ENCODE measurements around the gene KLK2. TPM values are rescaled to one million over a fixed set of nuclear protein-coding genes. Genes with fewer than 3 reads are reported as not detected.

The KLK2 gene
- total RNA-seq, 4 donors from 2014 or later = not detected

DNA sequence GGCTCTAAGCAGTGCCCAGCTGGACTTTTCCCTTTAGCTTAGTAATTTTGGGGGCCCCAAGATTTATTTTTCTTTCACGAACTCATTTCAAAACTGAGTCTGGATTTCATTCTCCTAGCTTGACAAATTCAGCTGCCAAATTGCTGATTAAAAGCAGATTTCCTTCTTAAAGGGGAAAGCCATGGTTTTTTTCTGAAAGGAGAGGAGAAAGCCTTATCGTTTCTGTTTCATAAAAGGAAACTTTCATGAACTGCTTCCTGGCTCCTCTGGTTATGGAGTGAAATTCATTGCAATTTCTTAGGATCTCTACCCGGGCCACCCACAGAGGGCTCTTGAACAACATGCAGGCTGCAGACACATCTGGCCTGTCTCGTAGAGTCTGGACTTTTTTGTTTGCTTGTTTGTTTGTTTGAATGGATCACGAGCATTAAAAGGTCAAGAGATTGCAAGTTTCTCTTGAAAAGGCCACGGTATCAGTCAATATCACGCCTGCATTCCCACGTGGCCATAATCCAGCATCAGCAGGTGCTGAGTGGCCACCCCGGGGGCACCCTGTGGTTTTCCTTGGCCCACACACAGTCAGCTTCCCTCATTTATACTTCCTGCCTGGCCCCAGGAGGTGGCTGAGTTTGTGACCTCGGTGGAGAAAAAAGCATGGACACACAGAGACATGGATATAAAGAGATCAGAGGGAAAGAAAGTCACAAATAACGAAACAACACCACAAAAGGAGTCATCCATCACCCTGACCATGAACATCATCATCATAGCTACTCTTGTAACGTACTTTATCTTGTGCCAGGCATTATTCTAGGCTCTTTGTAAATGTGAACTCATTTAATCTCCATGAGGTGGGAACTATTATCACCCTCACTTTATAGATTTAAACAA is 48.4 kb downstream of the KLK2 start:
- Histone ChIP-seq H3K27me3 (peaks cover 0 to 5% of the 10 kb centered on the region in 2 donors), H3K4me3 (no peak overlapping the region), H3K27ac (peak overlapping the region in 1 of 4 donors; percentile 54), H3K36me3 (no peaks in the 10 kb centered on the region), H3K4me1 (peaks cover 0 to 15% (median 3%) of the 10 kb centered on the region in 4 donors), H3K9me3 (no peaks in the 10 kb centered on the region)
- 5% methylated on average over 12 of the region's 12 CpGs for WGBS, 2 donors
- peak; percentile 24 to 31 for DNase-seq (ENCODE audit: low spot score in 2 of 2)
- TF ChIP-seq, protein P1, sequence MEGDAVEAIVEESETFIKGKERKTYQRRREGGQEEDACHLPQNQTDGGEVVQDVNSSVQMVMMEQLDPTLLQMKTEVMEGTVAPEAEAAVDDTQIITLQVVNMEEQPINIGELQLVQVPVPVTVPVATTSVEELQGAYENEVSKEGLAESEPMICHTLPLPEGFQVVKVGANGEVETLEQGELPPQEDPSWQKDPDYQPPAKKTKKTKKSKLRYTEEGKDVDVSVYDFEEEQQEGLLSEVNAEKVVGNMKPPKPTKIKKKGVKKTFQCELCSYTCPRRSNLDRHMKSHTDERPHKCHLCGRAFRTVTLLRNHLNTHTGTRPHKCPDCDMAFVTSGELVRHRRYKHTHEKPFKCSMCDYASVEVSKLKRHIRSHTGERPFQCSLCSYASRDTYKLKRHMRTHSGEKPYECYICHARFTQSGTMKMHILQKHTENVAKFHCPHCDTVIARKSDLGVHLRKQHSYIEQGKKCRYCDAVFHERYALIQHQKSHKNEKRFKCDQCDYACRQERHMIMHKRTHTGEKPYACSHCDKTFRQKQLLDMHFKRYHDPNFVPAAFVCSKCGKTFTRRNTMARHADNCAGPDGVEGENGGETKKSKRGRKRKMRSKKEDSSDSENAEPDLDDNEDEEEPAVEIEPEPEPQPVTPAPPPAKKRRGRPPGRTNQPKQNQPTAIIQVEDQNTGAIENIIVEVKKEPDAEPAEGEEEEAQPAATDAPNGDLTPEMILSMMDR (IDR thresholded peaks at IDR 0.05) = no peak
- peak in 1 of 2 donors; percentile 34 for TF ChIP-seq EP300 (IDR thresholded peaks at IDR 0.05)
- TF ChIP-seq POLR2A (IDR thresholded peaks at IDR 0.05) = no peak

DNA sequence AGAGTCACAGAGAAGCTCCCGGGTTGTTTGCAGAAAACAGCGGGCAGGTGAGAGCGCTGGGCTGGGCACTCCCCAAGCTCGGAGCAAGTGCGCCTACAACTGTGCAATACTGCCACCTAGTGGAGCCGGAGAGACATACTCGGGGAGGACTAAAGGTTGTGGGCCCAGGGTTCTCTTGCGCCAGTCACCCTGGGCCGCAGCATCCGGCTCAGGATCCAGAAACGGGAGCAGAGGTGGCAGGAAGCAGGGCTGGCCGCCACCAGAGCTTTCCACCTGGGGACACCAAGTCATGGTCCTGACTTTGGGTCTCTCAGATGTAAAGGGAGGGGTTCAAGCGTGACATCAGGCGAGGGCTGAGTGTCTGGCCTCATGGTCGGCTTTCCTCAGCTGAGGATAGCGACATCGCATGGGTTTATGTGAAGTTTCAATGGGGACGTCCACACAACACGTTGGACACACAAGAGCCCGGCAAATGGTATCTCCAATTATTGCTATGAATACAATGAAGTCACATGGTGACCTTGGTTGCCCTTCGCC is 49.1 kb downstream of the KLK2 start:
- H3K4me1 ChIP-seq = peaks cover 0 to 15% (median 3%) of the 10 kb centered on the region in 4 donors

GRCh38 chr19:50924586-50924985 is 51.3 kb downstream of the KLK2 start:
- Histone ChIP-seq H3K9me3 (peaks cover 0 to under 1% (median 0%) of the 10 kb centered on the region in 4 donors), H3K4me3 (no peak overlapping the region), H3K27ac (no peak overlapping the region), H3K36me3 (no peaks in the 10 kb centered on the region), H3K4me1 (peaks cover 0 to 15% (median 3%) of the 10 kb centered on the region in 4 donors), H3K27me3 (peaks cover 0 to 4% of the 10 kb centered on the region in 2 donors)
- no peak for DNase-seq (ENCODE audit: low spot score in 2 of 2)
- TF ChIP-seq POLR2A (IDR thresholded peaks at IDR 0.05) = no peak
- TF ChIP-seq EP300 (IDR thresholded peaks at IDR 0.05) = no peak
- TF ChIP-seq, protein P1 (IDR thresholded peaks at IDR 0.05) = no peak
- 56 to 58% methylated on average over 6 of the region's 6 CpGs for WGBS, 2 donors

More for the DNA sequence above, 49.1 kb downstream of the KLK2 start:
- no peak for TF ChIP-seq EP300 (IDR thresholded peaks at IDR 0.05)
- TF ChIP-seq, protein P1 (IDR thresholded peaks at IDR 0.05) = peak; percentile 42 to 82 (median 63)
- 33 to 38% methylated on average over 16 to 21 of the region's 21 CpGs for WGBS, 2 donors
- Histone ChIP-seq H3K4me3 (no peak overlapping the region), H3K9me3 (no peaks in the 10 kb centered on the region), H3K36me3 (no peaks in the 10 kb centered on the region), H3K27ac (peak overlapping the region in 1 of 4 donors; percentile 54), H3K27me3 (peaks cover 0 to 5% of the 10 kb centered on the region in 2 donors)
- DNase-seq (ENCODE audit: low spot score in 2 of 2) = peak; percentile 23 to 50

DNA sequence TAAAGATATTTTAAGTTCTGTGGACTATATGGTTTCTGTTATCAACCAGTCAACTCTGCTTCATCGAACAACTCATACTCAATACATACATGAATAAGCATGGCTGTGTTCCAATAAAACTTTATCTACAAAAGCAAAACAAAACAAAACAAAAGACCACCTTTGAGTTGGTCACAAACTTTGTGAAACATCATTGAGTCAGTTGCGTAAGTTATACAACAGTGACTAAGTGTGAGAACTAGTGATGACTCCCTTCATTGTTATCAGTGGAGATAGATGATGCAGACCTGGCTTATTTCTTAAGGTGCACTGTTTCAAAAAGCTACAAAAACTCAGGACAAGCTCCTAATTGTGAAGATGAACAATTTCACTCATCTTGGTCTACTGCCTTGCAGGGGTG is 52.5 kb downstream of the KLK2 start:
- 87% methylated on average over 2 of the region's 2 CpGs for WGBS, 2 donors
- TF ChIP-seq POLR2A (IDR thresholded peaks at IDR 0.05) = no peak
- TF ChIP-seq EP300 (IDR thresholded peaks at IDR 0.05) = no peak
- TF ChIP-seq, protein P1 (IDR thresholded peaks at IDR 0.05) = no peak
- Histone ChIP-seq H3K36me3 (no peaks in the 10 kb centered on the region), H3K27ac (no peak overlapping the region), H3K27me3 (peaks cover 0 to 6% of the 10 kb centered on the region in 2 donors), H3K4me3 (no peak overlapping the region), H3K4me1 (peaks cover 0 to 15% (median 3%) of the 10 kb centered on the region in 4 donors), H3K9me3 (peaks cover 0 to 3% (median 0%) of the 10 kb centered on the region in 4 donors)
- DNase-seq (ENCODE audit: low spot score in 2 of 2) = no peak

DNA sequence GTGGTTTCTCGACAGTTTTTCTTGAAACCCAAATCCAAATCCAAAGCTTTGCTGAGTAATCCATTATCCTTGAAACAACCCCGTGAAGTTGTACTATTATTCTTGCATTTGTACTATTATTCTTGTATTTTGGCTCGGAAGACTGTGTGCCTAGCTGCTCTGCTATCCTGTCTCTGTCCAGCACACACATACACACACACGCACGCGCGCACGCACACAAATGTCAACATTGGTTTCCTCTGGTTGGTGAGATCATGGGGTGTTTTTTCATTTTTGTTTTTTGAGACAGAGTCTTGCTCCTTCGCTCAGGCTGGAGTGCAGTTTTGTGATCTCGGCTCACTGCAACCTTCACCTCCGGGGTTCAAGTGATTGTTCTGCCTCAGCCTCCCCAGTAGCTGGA is 52.9 kb downstream of the KLK2 start:
- WGBS, 2 donors = 75 to 79% methylated on average over 11 of the region's 11 CpGs
- TF ChIP-seq POLR2A (IDR thresholded peaks at IDR 0.05) = no peak
- TF ChIP-seq, protein P1 (IDR thresholded peaks at IDR 0.05) = no peak
- TF ChIP-seq EP300 (IDR thresholded peaks at IDR 0.05) = no peak
- Histone ChIP-seq H3K4me1 (peaks cover 0 to 14% (median 3%) of the 10 kb centered on the region in 4 donors), H3K27me3 (peaks cover 0 to 6% of the 10 kb centered on the region in 2 donors), H3K9me3 (peaks cover 0 to 3% (median 0%) of the 10 kb centered on the region in 4 donors), H3K36me3 (no peaks in the 10 kb centered on the region), H3K27ac (no peak overlapping the region), H3K4me3 (no peak overlapping the region)
- no peak for DNase-seq (ENCODE audit: low spot score in 2 of 2)

All from tibial nerve (tissue), 4 donors.